PC-9 (cell line): ENCODE measurements around the gene CCM2.

Source experiments
- CTCF ChIP-seq: fragments of 200-600 bp; sonication (generic); conservative IDR thresholded peaks from 2 replicates; pipeline ENCODE4 v1.6.1; 2017; ENCODE audit warnings: mixed run types, antibody characterized with exemption, mild to moderate bottlenecking, moderate library complexity
- EZH2 ChIP-seq: fragments of 200-600 bp; sonication (generic); IDR thresholded peaks from 2 replicates; pipeline ENCODE4 v1.8.0; 2017; ENCODE audit warnings: antibody characterized with exemption, low read depth

- TF ChIP-seq CTCF (no peak), EZH2 (no peak)
Measured at GRCh38 chr7:45085619-45086200, 85.7 kb downstream of the CCM2 start.
